ENCODE data around the gene PIERCE2.

The PIERCE2 gene

GRCh38 chr15:55468321-55468720 is 60.0 kb downstream of the PIERCE2 start:
- Histone ChIP-seq H3K36me3 (ENCODE audit: control insufficient read depth, insufficient read depth, low read length) (no peaks in the 10 kb centered on the region), H3K27me3 (replicated peaks; ENCODE audit: control insufficient read depth, insufficient read depth, low read length) (no peaks in the 10 kb centered on the region), H3K4me3 (replicated peaks; ENCODE audit: low read depth, low read length) (no peak overlapping the region)
- no peak for DNase-seq (ENCODE audit: extremely low read depth, insufficient read length)
- TF ChIP-seq CTCF (IDR thresholded peaks at IDR 0.05; ENCODE audit: insufficient read depth, low read length, poor library complexity, severe bottlenecking), result no peak

Data from GM06990 (cell line).